K562 (cell line): Measurements from ENCODE around the gene PLAC8L1. TPM values are rescaled to one million over a fixed set of nuclear protein-coding genes. Genes with fewer than 3 reads are reported as not detected.

ENCODE experiments used
- ATAC-seq: fragments of 200-7000 bp; cut with Tn5 transposase; 3 replicates; pipeline ENCODE4 v1.9.1; 2020; ENCODE audit warnings: moderate library complexity
- BruUV-seq: library from RNA; stranded (reverse); fragments of 400-500 nt; replicated peaks from 2 replicates; lab custom pipeline; 2021; lab: Mats Ljungman, UMichigan
- CTCF ChIA-PET: fragments of 300-600 bp; formaldehyde crosslinking; extraction: SDS; loops from one replicate; lab custom pipeline; 2021; ENCODE audit warnings: low intra/inter-chr PET ratio; lab: Yijun Ruan, JAX
- POLR2A ChIA-PET: fragments of 300-600, 350-650 bp; sonication (Branson Sonifier 250); formaldehyde crosslinking; extraction: SDS; loops from one replicate; lab custom pipeline; 2021; ENCODE audit warnings: antibody characterized with exemption, inconsistent platforms; lab: Yijun Ruan, JAX
- DNase-seq, 4 experiments: peaks; one replicate each; pipeline versions ENCODE4 v3.0.0 to v3.0.0-alpha.2; 2011 to 2018; ENCODE audit warnings: low spot score in 3 of 4, mixed read lengths in 3 of 4; ENCODE audit errors: extremely low read depth in 1 of 4
- FAIRE-seq: peaks from 2 replicates; lab custom pipeline; 2011; peaks lifted over from hg19 to GRCh38; lab: Jason Lieb, UNC
- H2AFZ ChIP-seq: 2 replicates; pipeline ENCODE4 v1.6.0; 2011; ENCODE audit warnings: low read depth, low read length, control low read depth, inconsistent platforms
- H3K27ac ChIP-seq: fragments of 200-600 bp; 3 replicates; pipeline ENCODE4 v1.8.0; 2011; ENCODE audit warnings: low read depth, mild to moderate bottlenecking, control low read depth, inconsistent platforms, low read length, moderate library complexity, mixed read lengths; ENCODE audit errors: extremely low read depth
- H3K27me3 ChIP-seq, 2 experiments: fragments of 300-600 bp in 1 of 2; 2 replicates in 1 of 2; 3 replicates in 1 of 2; pipeline versions ENCODE4 v1.6.0 to v1.8.0; 2011; ENCODE audit warnings: inconsistent platforms in 2 of 2, low read length in 2 of 2, mild to moderate bottlenecking in 1 of 2, mixed read lengths in 1 of 2, moderate library complexity in 1 of 2; ENCODE audit not compliant: control insufficient read depth in 2 of 2, insufficient read depth in 2 of 2
- H3K36me3 ChIP-seq: fragments of 300-600 bp; 3 replicates; pipeline ENCODE4 v1.8.0; 2011; ENCODE audit warnings: mild to moderate bottlenecking, low read length, inconsistent platforms; ENCODE audit not compliant: control insufficient read depth, insufficient read depth
- H3K4me1 ChIP-seq, 2 experiments: fragments of 200-600 bp in 1 of 2; replicated peaks in 1 of 2; 2 replicates in 1 of 2; 3 replicates in 1 of 2; pipeline versions ENCODE4 v1.5.1 to v1.8.0; 2011; ENCODE audit warnings: inconsistent platforms in 2 of 2, low read length in 2 of 2, mild to moderate bottlenecking in 1 of 2, mixed read lengths in 1 of 2, moderate library complexity in 1 of 2; ENCODE audit not compliant: control insufficient read depth in 2 of 2, insufficient read depth in 2 of 2
- H3K4me2 ChIP-seq: 2 replicates; pipeline ENCODE4 v1.6.1; 2011; ENCODE audit warnings: low read length, control low read depth, inconsistent platforms, mixed read lengths; ENCODE audit not compliant: insufficient read depth
- H3K4me3 ChIP-seq: fragments of 200-600 bp; sonication (generic), shearing (Covaris generic); 2 replicates; pipeline ENCODE4 v1.5.1; 2016; ENCODE audit warnings: control low read depth, inconsistent platforms
- H3K79me2 ChIP-seq: fragments of 200-600 bp; 3 replicates; pipeline ENCODE4 v1.8.0; 2011; ENCODE audit warnings: low read length, inconsistent platforms; ENCODE audit not compliant: control insufficient read depth, insufficient read depth
- H3K9ac ChIP-seq, 2 experiments: 2 replicates each; pipeline versions ENCODE4 v1.6.0 to v1.6.1; 2011; ENCODE audit warnings: low read depth in 2 of 2, low read length in 2 of 2, control low read depth in 1 of 2, inconsistent platforms in 1 of 2, mild to moderate bottlenecking in 1 of 2, mixed read lengths in 1 of 2; ENCODE audit not compliant: insufficient read depth in 1 of 2
- H3K9me1 ChIP-seq: one replicate; pipeline ENCODE4 v1.6.0; 2011; ENCODE audit warnings: inconsistent platforms, mild to moderate bottlenecking, low read length, moderate library complexity; ENCODE audit not compliant: control insufficient read depth, insufficient read depth
- H3K9me3 ChIP-seq: replicated peaks from 2 replicates; pipeline ENCODE4 v1.5.1; 2011; ENCODE audit warnings: low read depth, low read length, inconsistent platforms; ENCODE audit not compliant: control insufficient read depth, insufficient read depth
- H4K20me1 ChIP-seq: replicated peaks from 2 replicates; pipeline ENCODE4 v1.6.1; 2011; ENCODE audit warnings: low read length, inconsistent platforms, mixed read lengths; ENCODE audit not compliant: control insufficient read depth, insufficient read depth
- CREB5 ChIP-seq: fragments of 250-450 bp; sonication (Bioruptor Pico); IDR thresholded peaks from 2 replicates; pipeline ENCODE4 v1.5.0; 2020; ENCODE audit warnings: mild to moderate bottlenecking
- E2F8 ChIP-seq: fragments of 450-650 bp; IDR thresholded peaks from 2 replicates; pipeline ENCODE4 v1.7.1; 2018; ENCODE audit warnings: mild to moderate bottlenecking, low read depth; ENCODE audit not compliant: partially characterized antibody
- GMEB1 ChIP-seq: fragments of 250-450 bp; sonication (Bioruptor Pico); IDR thresholded peaks from 2 replicates; pipeline ENCODE4 v1.4.0; 2020; ENCODE audit warnings: mild to moderate bottlenecking
- KAT7 ChIP-seq: sonication (generic); formaldehyde crosslinking; IDR thresholded peaks from 2 replicates; pipeline ENCODE4 v1.8.0; 2022; ENCODE audit warnings: missing genetic modification reagents, mild to moderate bottlenecking, borderline replicate concordance
- MAFK ChIP-seq: IDR thresholded peaks from 2 replicates; pipeline ENCODE4 v1.6.1; 2011; ENCODE audit warnings: low read length, improper control_type of control experiment
- NUFIP1 ChIP-seq: fragments of 450-650 bp; IDR thresholded peaks from 2 replicates; pipeline ENCODE4 v1.6.1; 2018; ENCODE audit not compliant: partially characterized antibody
- POLR2AphosphoS5 ChIP-seq: IDR thresholded peaks from 2 replicates; pipeline ENCODE4 v1.6.1; 2011; ENCODE audit warnings: mild to moderate bottlenecking, low read depth, low read length, moderate library complexity; ENCODE audit not compliant: control insufficient read depth, insufficient read depth
- POLR3A ChIP-seq: IDR thresholded peaks from 2 replicates; pipeline ENCODE4 v1.6.1; 2011; ENCODE audit warnings: borderline replicate concordance, mild to moderate bottlenecking, moderate library complexity; ENCODE audit not compliant: insufficient read length, insufficient read depth; ENCODE audit errors: extremely low read depth
- TOE1 ChIP-seq, 2 experiments: fragments of 450-650 bp in 1 of 2; sonication (generic) in 1 of 2; formaldehyde crosslinking in 1 of 2; IDR thresholded peaks; 2 replicates each; pipeline versions ENCODE4 v1.7.1 to v1.8.0; 2016 to 2022; ENCODE audit warnings: borderline replicate concordance in 2 of 2, mild to moderate bottlenecking in 2 of 2, antibody characterized with exemption in 1 of 2, inconsistent platforms in 1 of 2, low read depth in 1 of 2, missing genetic modification reagents in 1 of 2, moderate library complexity in 1 of 2
- VEZF1 ChIP-seq: fragments of 200-800 bp; sonication (Bioruptor generic); IDR thresholded peaks from 2 replicates; pipeline ENCODE4 v1.6.1; 2017; ENCODE audit warnings: missing genetic modification characterization, missing compliant biosample characterization
- ZNF384 ChIP-seq: IDR thresholded peaks from 2 replicates; pipeline ENCODE4 v1.6.1; 2012; ENCODE audit warnings: low read depth, low read length, improper control_type of control experiment
- ZNF707 ChIP-seq: fragments of 250-450 bp; sonication (Bioruptor Pico); conservative IDR thresholded peaks from 2 replicates; pipeline ENCODE4 v1.8.0; 2022; ENCODE audit warnings: inconsistent platforms, mild to moderate bottlenecking, moderate library complexity
- ZNF764 ChIP-seq: fragments of 250-450 bp; sonication (Bioruptor Pico); IDR thresholded peaks from 2 replicates; pipeline ENCODE4 v1.4.0; 2020; ENCODE audit warnings: low read depth, mild to moderate bottlenecking, moderate library complexity
- WGBS: fragments of 100-300 bp; shearing (Covaris generic); methylation state at CpG from one replicate; pipeline ENCODE4 v1.1.6; 2016; ENCODE audit warnings: low coverage, mixed read lengths; ENCODE audit not compliant: insufficient coverage; ENCODE audit errors: missing lambda C conversion rate; 5-methylcytosine and 5-hydroxymethylcytosine counted together
- in situ Hi-C: fragments of 300-500 bp; cut with MboI; formaldehyde crosslinking; loops from 4 replicates; pipeline ENCODE4 v1.15.0; 2018; ENCODE audit warnings: inconsistent platforms, mixed read lengths
- intact Hi-C: fragments of 100-400 bp; cut with micrococcal nuclease; formaldehyde crosslinking; loops from 2 replicates; pipeline ENCODE4 v1.14.2; 2022
- polyA plus RNA-seq, 8 experiments: library from polyadenylated mRNA; depleted of rRNA in 4 of 8; stranded (reverse) in 5 of 8; unstranded in 3 of 8; fragments of >200 nt; fragmentation: Nextera tagmentation in 2 of 8; fragmentation: Illumina TruSeq in 1 of 8; extraction: Ambion mirVana in 2 of 8; extraction: Trizol in 1 of 8; gene quantifications; 2 replicates each; pipeline versions ENCODE4 v1.2.1 to v1.2.3, GENCODE V29; 2011 to 2014; ENCODE audit warnings: inconsistent platforms in 1 of 8, missing spikeins in 1 of 8
- total RNA-seq, 7 experiments: library from RNA; depleted of rRNA in 6 of 7; stranded (reverse); fragments of >200 nt in 6 of 7; fragmentation: Illumina TruSeq in 2 of 7; extraction: Trizol in 2 of 7; gene quantifications; 2 replicates each; pipeline versions ENCODE4 v1.2.1 to v1.2.3, GENCODE V29; 2011 to 2021; ENCODE audit warnings: low replicate concordance in 1 of 7

Gene PLAC8L1
- total and polyA plus RNA-seq, 9 of the 15 experiments (the other 6 are each of a cell fraction or from before 2014, with no cell fraction given), result 0.10 to 0.43 (median 0.26) TPM; not detected in 3

GRCh38 chr5:146111409-146111808, 6.0 kb upstream of the PLAC8L1 start:
- in situ Hi-C loops, result no loop called here
- TF ChIP-seq ZNF764 (CRISPR knock-in tag) (no peak), VEZF1 (CRISPR knock-in tag) (no peak; the same call in 1 of the 2 replicates), POLR3A (no peak), GMEB1 (CRISPR knock-in tag) (no peak), KAT7 (CRISPR knock-in tag) (no peak), ZNF707 (CRISPR knock-in tag) (no peak), ZNF384 (peak; percentile 82), POLR2AphosphoS5 (peak; percentile 92), TOE1 (IDR thresholded peaks at IDR 0.05; ENCODE audit: borderline replicate concordance) (no peak), TOE1 (CRISPR knock-in tag; IDR thresholded peaks at IDR 0.05; ENCODE audit: borderline replicate concordance, low read depth) (no peak), NUFIP1 (no peak), E2F8 (no peak), MAFK (peak; percentile 27; the same call in 1 of the 2 replicates), CREB5 (CRISPR knock-in tag) (no peak)

More at GRCh38 chr5:146111409-146111808, 6.0 kb upstream of the PLAC8L1 start:
- 0% methylated on average over 1 of the region's 1 CpG for WGBS
- Histone ChIP-seq H3K79me2 (no peaks in the 10 kb centered on the region), H3K36me3 (peaks cover 34% of the 10 kb centered on the region; the same call in 2 of the 3 replicates), H2AFZ (no peak overlapping the region), H3K9me1 (no peaks in the 10 kb centered on the region), H3K9ac (0 out of 4 replicates have a peak overlapping the region, but pooled peaks of 1 of the 2 experiments have one; percentile 6), H3K4me3 (no peak overlapping the region), H3K4me2 (no peak overlapping the region), H3K27ac (peak overlapping the region; percentile 53; the same call in 2 of the 3 replicates), H3K4me1 (peaks cover 7 to 12% of the 10 kb centered on the region in 2 experiments; a peak in 3 of 5 replicates), H4K20me1 (no peaks in the 10 kb centered on the region), H3K27me3 (no peaks in the 10 kb centered on the region), H3K9me3 (no peaks in the 10 kb centered on the region)
- POLR2A ChIA-PET, result interaction anchor here (1.5 to 2.5 kb wide), 2 partner anchors 9 to 11 kb away, joined by 5 to 8 read pairs; no protein-coding TSS in a partner anchor
- DNase-seq (peak; percentile 48 to 92 (median 63)), ATAC-seq (peak; percentile 86), FAIRE-seq (peak; percentile 83)
- no TSS peak for BruUV-seq
- intact Hi-C loops, result no loop called here
- CTCF ChIA-PET, result no interaction called here
